ENCODE data around the gene PROZ.

GRCh38 chr13:113142876-113143275 lies 15.6 kb upstream of the PROZ start:
- no peak for TF ChIP-seq ZNF274 (IDR thresholded peaks at IDR 0.05; ENCODE audit: low read depth, low read length)
- no peak for TF ChIP-seq YY1 (IDR thresholded peaks at IDR 0.05; ENCODE audit: extremely low read depth, insufficient replicate concordance, low read depth, low read length)
- no peak for TF ChIP-seq CTCF (IDR thresholded peaks at IDR 0.05 in 2 of 3, conservative IDR thresholded peaks at IDR 0.05 in 1 of 3; ENCODE audit: borderline replicate concordance in 1 of 3, insufficient read depth in 1 of 3, low read depth in 2 of 3, low read length in 2 of 3)
- TF ChIP-seq POLR2AphosphoS5 (IDR thresholded peaks at IDR 0.05; ENCODE audit: low read depth, low read length): no peak
- no peak for TF ChIP-seq EGR1 (IDR thresholded peaks at IDR 0.05; ENCODE audit: low read depth)
- no peak for TF ChIP-seq POLR2A (IDR thresholded peaks at IDR 0.05; ENCODE audit: borderline replicate concordance, extremely low read depth, insufficient read depth, insufficient read length)

All from HCT116 (cell line).